ENCODE measurements around the gene CCDC188.

Gene CCDC188

GRCh38 chr22:20178915-20179227, 28.0 kb upstream of the CCDC188 start:
- TF ChIP-seq CTCF (IDR thresholded peaks at IDR 0.05; ENCODE audit: insufficient read depth, low read length, missing control alignments): no peak
- CTCF ChIA-PET: no interaction called here
- H3K4me3 ChIP-seq (ENCODE audit: low read depth, low read length): no peak overlapping the region
- POLR2A ChIA-PET: no interaction called here
- DNase-seq (ENCODE audit: low read depth, low spot score): no peak

DNA sequence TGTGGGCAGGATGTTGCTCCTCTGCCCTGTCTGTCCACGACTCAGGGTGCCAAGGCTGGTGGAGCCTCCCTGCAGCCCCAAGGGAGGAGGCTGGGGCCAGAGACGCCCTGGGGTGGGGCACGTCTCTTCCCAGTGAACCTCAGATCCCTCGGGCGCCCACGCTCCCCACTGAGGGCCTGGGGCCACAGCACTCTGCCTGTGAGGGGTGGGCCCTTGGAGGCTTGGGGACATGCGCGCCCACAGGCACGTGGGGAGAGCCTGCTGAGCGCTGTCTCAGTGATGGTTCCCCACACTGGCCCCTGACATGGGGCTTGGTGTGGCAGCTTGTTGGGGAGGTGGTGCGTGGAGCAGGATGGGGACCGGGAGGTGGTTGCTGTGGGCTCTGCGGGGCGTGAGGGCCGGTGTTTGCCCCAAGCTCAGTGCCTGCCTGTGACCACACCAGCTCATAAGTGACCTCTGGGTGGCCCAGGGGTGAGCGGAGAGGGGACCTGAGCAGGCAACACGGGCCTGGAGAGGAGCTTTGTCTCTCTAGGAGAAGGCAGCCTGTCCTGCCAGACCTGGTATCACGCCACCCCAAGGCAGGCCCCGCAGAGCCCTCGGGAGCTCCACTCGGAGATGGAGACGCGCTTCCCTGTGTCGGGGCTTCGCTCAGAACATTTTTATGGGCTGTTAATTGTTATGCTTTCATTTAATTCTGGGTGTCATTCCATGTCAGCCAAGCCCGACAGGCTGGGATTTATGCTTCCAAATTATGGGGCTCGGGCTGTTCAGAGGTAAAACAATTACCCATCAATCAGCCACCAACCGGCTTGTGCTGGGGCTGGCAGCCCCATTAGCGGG, 27.4 kb upstream of the CCDC188 start:
- no peak overlapping the region for H3K4me3 ChIP-seq (ENCODE audit: low read depth, low read length)
- CTCF ChIA-PET: interaction anchor here (1.0 to 4.3 kb wide), 2 partner anchors 11 to 21 kb away, joined by 3 to 14 read pairs; no protein-coding TSS in a partner anchor
- POLR2A ChIA-PET: no interaction called here
- no peak for DNase-seq (ENCODE audit: low read depth, low spot score)
- no peak for TF ChIP-seq CTCF (IDR thresholded peaks at IDR 0.05; ENCODE audit: insufficient read depth, low read length, missing control alignments)

DNA sequence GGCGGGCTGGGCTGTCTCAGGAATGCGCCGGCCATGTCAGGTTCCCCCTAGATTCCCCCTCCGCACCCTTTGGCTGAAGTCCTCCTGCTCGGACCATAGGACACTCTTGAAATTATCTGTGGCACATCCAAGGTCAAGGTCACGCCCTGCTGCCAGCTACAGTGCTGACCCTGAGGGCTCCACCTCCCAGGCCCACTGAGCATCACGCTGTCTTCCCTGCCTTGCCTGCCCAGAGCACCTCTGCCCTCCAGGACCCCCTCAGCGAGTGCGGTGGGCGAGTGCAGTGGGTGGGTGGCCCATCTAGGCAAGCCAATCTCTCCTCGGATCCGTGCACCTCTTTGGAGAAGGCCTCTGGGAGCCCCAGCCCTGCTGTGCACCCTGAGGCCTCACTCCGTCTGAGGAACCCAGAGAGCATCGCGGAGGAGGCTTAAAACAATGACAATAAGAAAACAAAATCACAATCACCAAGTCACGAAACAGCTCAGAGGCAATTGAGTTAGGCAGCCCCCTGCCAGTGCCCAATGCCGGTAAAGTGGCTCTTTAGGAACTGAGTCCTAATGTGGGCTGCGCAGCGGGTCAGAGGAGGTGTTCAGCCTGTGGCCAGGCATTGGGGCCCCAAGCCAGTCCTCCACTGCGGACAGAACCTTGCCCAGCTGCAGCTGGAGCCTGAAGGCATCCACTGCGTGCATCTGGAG, 26.5 kb upstream of the CCDC188 start:
- no peak for TF ChIP-seq CTCF (IDR thresholded peaks at IDR 0.05; ENCODE audit: insufficient read depth, low read length, missing control alignments)
- no peak overlapping the region for H3K4me3 ChIP-seq (ENCODE audit: low read depth, low read length)
- POLR2A ChIA-PET: no interaction called here
- CTCF ChIA-PET: interaction anchor here (1.0 to 4.3 kb wide), 2 partner anchors 12 to 21 kb away, joined by 3 to 14 read pairs; no protein-coding TSS in a partner anchor
- DNase-seq (ENCODE audit: low read depth, low spot score): no peak

DNA sequence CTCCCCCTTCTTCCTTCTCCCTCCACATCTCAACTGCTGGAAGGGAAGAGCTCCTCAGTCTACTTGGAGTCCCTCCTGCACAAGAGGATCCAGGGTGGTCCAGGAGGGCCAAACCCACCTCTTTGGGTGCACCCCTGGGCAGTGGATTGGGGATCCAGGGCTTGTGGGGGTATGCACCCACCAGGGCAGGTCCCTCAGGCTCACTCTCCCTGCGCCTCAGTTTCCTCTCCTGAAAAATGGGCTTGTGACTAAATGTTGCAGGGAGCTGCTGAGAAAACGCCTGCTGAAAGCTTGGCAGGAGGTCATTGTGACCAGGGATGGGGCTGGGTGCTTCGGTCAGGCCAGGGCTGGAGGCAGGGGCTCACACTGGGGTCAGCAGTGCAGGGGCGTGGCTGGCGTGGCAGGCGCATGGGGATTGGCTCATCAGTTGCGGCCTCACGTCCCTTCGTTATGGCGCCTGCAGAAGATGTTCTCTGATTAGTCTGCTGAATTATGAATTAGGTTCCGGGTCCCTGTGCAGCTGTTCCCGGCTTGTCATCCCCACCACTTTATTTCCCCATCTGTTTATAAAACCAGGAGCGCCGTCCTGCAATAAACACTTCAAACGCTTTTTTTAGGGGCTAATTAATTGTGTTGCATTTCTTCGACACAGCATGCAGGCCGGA, 25.7 kb upstream of the CCDC188 start:
- ChIA-PET CTCF (interaction anchor here (1.1 to 4.3 kb wide), 6 partner anchors 10 to 110 kb away, joined by 3 to 14 read pairs (median 7); no protein-coding TSS in a partner anchor), POLR2A (no interaction called here)
- DNase-seq (ENCODE audit: low read depth, low spot score): no peak
- no peak for TF ChIP-seq CTCF (IDR thresholded peaks at IDR 0.05; ENCODE audit: insufficient read depth, low read length, missing control alignments)
- no peak overlapping the region for H3K4me3 ChIP-seq (ENCODE audit: low read depth, low read length)

DNA sequence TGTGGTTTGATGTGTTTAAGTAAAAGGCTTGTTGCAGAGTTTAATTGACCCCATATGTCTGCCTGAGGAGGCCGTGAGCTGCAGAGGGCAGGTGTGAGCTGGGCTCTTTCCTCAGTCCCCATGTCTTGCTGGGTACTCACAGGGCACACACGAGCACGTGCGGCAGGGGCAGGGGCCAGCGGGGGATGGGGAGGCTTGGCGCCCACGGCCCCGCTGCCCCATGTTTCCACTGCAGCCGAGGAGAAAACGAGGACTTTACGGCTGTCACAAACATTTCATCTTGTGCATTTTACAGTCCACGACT, 24.7 kb upstream of the CCDC188 start:
- ChIA-PET CTCF (interaction anchor here (0.8 to 4.3 kb wide), 10 partner anchors 9 to 115 kb away, joined by 3 to 14 read pairs (median 4); no protein-coding TSS in a partner anchor), POLR2A (no interaction called here)
- no peak for TF ChIP-seq CTCF (IDR thresholded peaks at IDR 0.05; ENCODE audit: insufficient read depth, low read length, missing control alignments)
- H3K4me3 ChIP-seq (ENCODE audit: low read depth, low read length): no peak overlapping the region
- no peak for DNase-seq (ENCODE audit: low read depth, low spot score)

All from AG04449 (cell line).